CD14-positive monocyte (primary cell): ENCODE data around the gene PDE7B. TPM values are rescaled to one million over a fixed set of nuclear protein-coding genes. Genes with fewer than 3 reads are reported as not detected.

Experiments used
- DNase-seq, 3 donors: peaks; one replicate each; pipeline ENCODE4 v3.0.0-alpha.2; 2011 to 2022
- H2AFZ ChIP-seq: 2 replicates; pipeline ENCODE4 v1.6.0; 2012; ENCODE audit warnings: mild to moderate bottlenecking, low read depth, low read length, inconsistent platforms; ENCODE audit not compliant: insufficient read depth, poor library complexity, severe bottlenecking
- H3K27ac ChIP-seq, 2 donors: 1 replicate in 1 of 2; 2 replicates in 1 of 2; pipeline ENCODE4 v1.5.1; 2012 to 2013; ENCODE audit warnings: low read length in 2 of 2, control low read depth in 1 of 2, inconsistent platforms in 1 of 2, low read depth in 1 of 2, mild to moderate bottlenecking in 1 of 2
- H3K27me3 ChIP-seq, 2 donors: one replicate each; pipeline versions ENCODE4 v1.6.0 to v1.6.1; 2011 to 2013; ENCODE audit warnings: low read length in 2 of 2; ENCODE audit not compliant: control insufficient read depth in 2 of 2, insufficient read depth in 2 of 2
- H3K36me3 ChIP-seq, 2 donors: replicated peaks in 1 of 2; 1 replicate in 1 of 2; 2 replicates in 1 of 2; pipeline versions ENCODE4 v1.5.1 to v1.6.1; 2012 to 2013; ENCODE audit warnings: low read length in 2 of 2, control low read depth in 1 of 2, inconsistent platforms in 1 of 2, mild to moderate bottlenecking in 1 of 2; ENCODE audit not compliant: insufficient read depth in 2 of 2, control insufficient read depth in 1 of 2
- H3K4me1 ChIP-seq, 2 donors: 1 replicate in 1 of 2; 2 replicates in 1 of 2; pipeline versions ENCODE4 v1.5.1 to v1.6.1; 2012 to 2013; ENCODE audit warnings: low read length in 2 of 2, control low read depth in 1 of 2, inconsistent platforms in 1 of 2, mild to moderate bottlenecking in 1 of 2, moderate library complexity in 1 of 2; ENCODE audit not compliant: insufficient read depth in 2 of 2, control insufficient read depth in 1 of 2
- H3K4me2 ChIP-seq: replicated peaks from 2 replicates; pipeline ENCODE3; 2012; ENCODE audit warnings: low read length, moderate library complexity, mild to moderate bottlenecking; ENCODE audit not compliant: poor library complexity, severe bottlenecking; ENCODE audit errors: extremely low read depth
- H3K4me3 ChIP-seq, 3 experiments: fragments of 200-600 bp in 1 of 3; sonication (generic) in 1 of 3; replicated peaks in 1 of 3; 1 replicate in 2 of 3; 2 replicates in 1 of 3; pipeline ENCODE4 v1.5.1; 2011 to 2013; ENCODE audit warnings: low read length in 3 of 3, mild to moderate bottlenecking in 3 of 3, control low read depth in 2 of 3, low read depth in 2 of 3, inconsistent platforms in 1 of 3, moderate library complexity in 1 of 3
- H3K79me2 ChIP-seq: 2 replicates; pipeline ENCODE4 v1.6.0; 2012; ENCODE audit warnings: mild to moderate bottlenecking, control low read depth, inconsistent platforms, low read length, moderate library complexity; ENCODE audit not compliant: insufficient read depth
- H3K9ac ChIP-seq: 2 replicates; pipeline ENCODE4 v1.6.0; 2017; ENCODE audit warnings: low read length, mild to moderate bottlenecking; ENCODE audit not compliant: insufficient read depth, poor library complexity, severe bottlenecking
- H3K9me3 ChIP-seq, 2 donors: replicated peaks in 1 of 2; 1 replicate in 1 of 2; 2 replicates in 1 of 2; pipeline versions ENCODE4 v1.5.1 to v1.6.1; 2012 to 2013; ENCODE audit warnings: low read length in 2 of 2, control low read depth in 1 of 2; ENCODE audit not compliant: control insufficient read depth in 1 of 2, insufficient read depth in 1 of 2
- H4K20me1 ChIP-seq: 2 replicates; pipeline ENCODE4 v1.6.0; 2012; ENCODE audit warnings: mild to moderate bottlenecking, low read length, control low read depth, moderate library complexity; ENCODE audit not compliant: insufficient read depth
- H3K27ac Mint-ChIP-seq, 7 donors: one replicate each; pipeline ENCODE4 v1.8.0; 2020; ENCODE audit warnings: mild to moderate bottlenecking in 7 of 7, mixed read lengths in 7 of 7, moderate library complexity in 6 of 7, inconsistent platforms in 2 of 7
- H3K27me3 Mint-ChIP-seq, 3 donors: one replicate each; pipeline ENCODE4 v1.8.0; 2021 to 2022; ENCODE audit warnings: low read depth in 3 of 3, mild to moderate bottlenecking in 3 of 3, mixed read lengths in 3 of 3, moderate library complexity in 3 of 3, inconsistent platforms in 1 of 3
- H3K36me3 Mint-ChIP-seq, 2 donors: one replicate each; pipeline ENCODE4 v1.8.0; 2020; ENCODE audit warnings: mixed read lengths in 2 of 2, inconsistent platforms in 1 of 2, mild to moderate bottlenecking in 1 of 2
- H3K4me1 Mint-ChIP-seq: one replicate; pipeline ENCODE4 v1.8.0; 2020; ENCODE audit warnings: mild to moderate bottlenecking, mixed read lengths
- H3K4me3 Mint-ChIP-seq, 2 donors: one replicate each; pipeline ENCODE4 v1.8.0; 2020; ENCODE audit warnings: mild to moderate bottlenecking in 2 of 2, mixed read lengths in 2 of 2, moderate library complexity in 1 of 2
- H3K9me3 Mint-ChIP-seq, 7 donors: one replicate each; pipeline ENCODE4 v1.8.0; 2020 to 2022; ENCODE audit warnings: mixed read lengths in 7 of 7, mild to moderate bottlenecking in 6 of 7, moderate library complexity in 6 of 7, inconsistent platforms in 2 of 7
- WGBS: methylation state at CpG from one replicate; pipeline ENCODE4 v1.1.5; 2013; ENCODE audit warnings: missing lambda C conversion rate; ENCODE audit not compliant: insufficient coverage; 5-methylcytosine and 5-hydroxymethylcytosine counted together
- intact Hi-C, 2 donors: fragments of 100-400 bp; cut with micrococcal nuclease; formaldehyde crosslinking; loops; one replicate each; pipeline versions ENCODE4 v1.15.0 to v1.15.1; 2023
- polyA plus RNA-seq, 3 donors: library from polyadenylated mRNA; depleted of rRNA in 1 of 3; unstranded in 2 of 3; stranded (reverse) in 1 of 3; fragments of 300-500 nt in 2 of 3; fragments of >200 nt in 1 of 3; fragmentation: Illumina TruSeq in 2 of 3; gene quantifications; 1 replicate in 2 of 3; 2 replicates in 1 of 3; pipeline ENCODE4 v1.2.3, GENCODE V29; 2012 to 2021
- TF ChIP-seq, protein P1 (sequence below): fragments of 200-600 bp; IDR thresholded peaks from one replicate; pipeline ENCODE4 v1.8.0; 2022; ENCODE audit warnings: antibody characterized with exemption, mild to moderate bottlenecking

The PDE7B gene
- polyA plus RNA-seq, 3 donors, result 0.37 to 1.1 (median 0.89) TPM

DNA sequence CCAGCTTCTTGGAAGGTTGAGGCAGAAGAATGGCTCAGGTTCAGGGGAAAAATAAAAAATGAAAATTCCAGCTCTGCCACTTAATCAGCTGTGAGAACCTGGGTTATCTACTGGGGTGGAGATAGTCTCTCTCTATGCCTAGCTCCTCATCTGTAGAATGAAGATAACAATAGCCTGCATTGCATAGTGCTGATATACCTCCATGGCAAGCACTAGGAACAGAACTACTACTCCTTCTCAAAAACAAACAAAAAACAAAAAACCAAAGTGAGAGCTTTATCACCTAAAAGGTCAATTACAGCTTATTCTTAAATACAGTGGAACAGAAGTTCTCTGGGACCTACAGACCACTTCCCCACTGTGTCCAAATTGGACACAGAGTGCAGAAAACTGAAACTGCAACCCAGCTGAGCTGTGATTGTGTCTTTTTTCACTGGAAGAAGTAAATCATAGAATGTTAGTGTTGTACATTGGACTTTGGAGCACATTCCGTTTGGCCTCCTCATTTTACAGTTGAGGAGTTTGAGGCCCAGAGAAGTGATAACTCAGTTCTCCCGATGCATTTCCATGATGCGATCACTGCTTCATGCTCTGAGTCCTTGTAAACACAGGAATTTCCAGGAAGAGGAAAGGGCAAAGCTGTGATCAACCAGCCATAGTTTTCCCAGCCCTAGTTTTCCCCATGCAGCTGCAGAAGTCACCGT lies 375.3 kb downstream of the PDE7B start:
- peak overlapping the region in 1 of 3 experiments; percentile 66 for H3K4me3 ChIP-seq
- no peak overlapping the region for H3K27ac ChIP-seq
- H3K4me1 ChIP-seq, result peaks cover 42 to 46% of the 10 kb centered on the region in 2 donors
- peak overlapping the region; percentile 43 to 55 for H3K4me3 Mint-ChIP-seq
- H3K36me3 ChIP-seq, result no peaks in the 10 kb centered on the region
- H3K9me3 Mint-ChIP-seq, result no peaks in the 10 kb centered on the region
- peaks cover 0 to 7% of the 10 kb centered on the region in 2 donors for H3K36me3 Mint-ChIP-seq
- H3K27me3 Mint-ChIP-seq, result no peaks in the 10 kb centered on the region
- peaks cover 56% of the 10 kb centered on the region for H3K4me1 Mint-ChIP-seq
- H3K79me2 ChIP-seq, result no peaks in the 10 kb centered on the region
- H2AFZ ChIP-seq, result peak overlapping the region; percentile 57
- TF ChIP-seq, protein P1, sequence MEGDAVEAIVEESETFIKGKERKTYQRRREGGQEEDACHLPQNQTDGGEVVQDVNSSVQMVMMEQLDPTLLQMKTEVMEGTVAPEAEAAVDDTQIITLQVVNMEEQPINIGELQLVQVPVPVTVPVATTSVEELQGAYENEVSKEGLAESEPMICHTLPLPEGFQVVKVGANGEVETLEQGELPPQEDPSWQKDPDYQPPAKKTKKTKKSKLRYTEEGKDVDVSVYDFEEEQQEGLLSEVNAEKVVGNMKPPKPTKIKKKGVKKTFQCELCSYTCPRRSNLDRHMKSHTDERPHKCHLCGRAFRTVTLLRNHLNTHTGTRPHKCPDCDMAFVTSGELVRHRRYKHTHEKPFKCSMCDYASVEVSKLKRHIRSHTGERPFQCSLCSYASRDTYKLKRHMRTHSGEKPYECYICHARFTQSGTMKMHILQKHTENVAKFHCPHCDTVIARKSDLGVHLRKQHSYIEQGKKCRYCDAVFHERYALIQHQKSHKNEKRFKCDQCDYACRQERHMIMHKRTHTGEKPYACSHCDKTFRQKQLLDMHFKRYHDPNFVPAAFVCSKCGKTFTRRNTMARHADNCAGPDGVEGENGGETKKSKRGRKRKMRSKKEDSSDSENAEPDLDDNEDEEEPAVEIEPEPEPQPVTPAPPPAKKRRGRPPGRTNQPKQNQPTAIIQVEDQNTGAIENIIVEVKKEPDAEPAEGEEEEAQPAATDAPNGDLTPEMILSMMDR, result no peak
- H3K27ac Mint-ChIP-seq, result peak overlapping the region in 3 of 7 donors; percentile 10 to 53 (median 28)
- intact Hi-C loops, result loop anchor here (5.0 to 10.0 kb wide), 4 partner anchors 550 to 722 kb away; no protein-coding TSS in a partner anchor
- WGBS, result 87% methylated on average over 3 of the region's 4 CpGs
- no peaks in the 10 kb centered on the region for H3K27me3 ChIP-seq
- H4K20me1 ChIP-seq, result no peaks in the 10 kb centered on the region
- no peaks in the 10 kb centered on the region for H3K9me3 ChIP-seq
- peak overlapping the region; percentile 66 for H3K4me2 ChIP-seq
- H3K9ac ChIP-seq, result no peak overlapping the region
- peak in 1 of 3 donors; percentile 18 for DNase-seq

DNA sequence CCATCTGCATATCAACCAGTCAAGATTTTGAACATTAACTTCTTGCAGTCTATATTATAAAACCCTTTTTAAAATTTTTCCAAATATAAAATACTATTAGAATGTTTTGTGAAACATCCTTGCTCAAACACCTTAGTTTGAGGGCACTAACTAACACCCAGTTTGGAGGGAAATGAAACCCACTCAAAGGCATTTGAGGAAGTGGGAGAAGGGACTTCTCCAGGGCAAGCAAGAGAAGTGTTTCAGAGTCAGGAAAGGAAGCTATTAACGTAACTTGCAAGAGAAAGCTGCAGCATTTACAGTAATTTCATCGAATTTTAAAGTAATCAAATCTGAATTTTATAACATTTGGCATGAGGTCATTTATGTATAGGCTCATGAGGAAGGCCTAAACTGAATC lies 377.3 kb downstream of the PDE7B start:
- Histone ChIP-seq H3K79me2 (no peaks in the 10 kb centered on the region), H3K36me3 (no peaks in the 10 kb centered on the region), H3K4me3 (peak overlapping the region in 1 of 3 experiments; percentile 54), H3K9me3 (no peaks in the 10 kb centered on the region), H3K4me1 (peaks cover 42 to 46% of the 10 kb centered on the region in 2 donors), H3K9ac (no peak overlapping the region), H3K27me3 (no peaks in the 10 kb centered on the region), H3K27ac (peak overlapping the region in 1 of 2 donors; percentile 54), H3K4me2 (peak overlapping the region; percentile 70), H4K20me1 (no peaks in the 10 kb centered on the region), H2AFZ (peak overlapping the region; percentile 46)
- Mint-ChIP-seq H3K9me3 (no peaks in the 10 kb centered on the region), H3K27me3 (no peaks in the 10 kb centered on the region), H3K4me1 (peaks cover 56% of the 10 kb centered on the region), H3K36me3 (peaks cover 2 to 16% of the 10 kb centered on the region in 2 donors), H3K27ac (peak overlapping the region; percentile 45 to 86 (median 71)), H3K4me3 (peak overlapping the region in 1 of 2 donors; percentile 53)
- TF ChIP-seq, protein P1, result no peak
- peak; percentile 36 to 74 (median 67) for DNase-seq
- intact Hi-C loops, result loop anchor here (5.0 to 10.0 kb wide), 4 partner anchors 552 to 724 kb away; no protein-coding TSS in a partner anchor
- WGBS, result no CpG with 5 or more reads among the region's 2 CpGs
